ENCODE measurements around the gene KRT85. TPM values are rescaled to one million over a fixed set of nuclear protein-coding genes. Genes with fewer than 3 reads are reported as not detected.

KRT85 gene
- total RNA-seq, 2 experiments from 2014 or later = not detected

GRCh38 chr12:52327830-52328500, 39.3 kb downstream of the KRT85 start:
- POLR2A ChIA-PET = interaction anchor here (0.6 kb wide), 1 partner anchor 277 kb away, joined by 3 read pairs; the partner anchor contains the start of gene NR4A1
- Mint-ChIP-seq H3K4me3 (no peak overlapping the region), H3K27me3 (peaks cover 15% of the 10 kb centered on the region), H3K36me3 (no peaks in the 10 kb centered on the region), H3K27ac (no peak overlapping the region), H3K9me3 (no peaks in the 10 kb centered on the region), H3K4me1 (peaks cover 17% of the 10 kb centered on the region)
- no peak for ATAC-seq (ENCODE audit: low read depth)
- no peak for DNase-seq

GRCh38 chr12:52327052-52327829, 40.0 kb downstream of the KRT85 start:
- H3K27me3 Mint-ChIP-seq = peaks cover 20% of the 10 kb centered on the region
- POLR2A ChIA-PET = no interaction called here
- H3K27ac Mint-ChIP-seq = no peak overlapping the region
- no peaks in the 10 kb centered on the region for H3K36me3 Mint-ChIP-seq
- ATAC-seq (ENCODE audit: low read depth) (peak; percentile 96), DNase-seq (peak; percentile 61)
- peaks cover 17% of the 10 kb centered on the region for H3K4me1 Mint-ChIP-seq
- no peak overlapping the region for H3K4me3 Mint-ChIP-seq
- H3K9me3 Mint-ChIP-seq = no peaks in the 10 kb centered on the region

- peaks cover 28% of the 10 kb centered on the region for H3K27me3 Mint-ChIP-seq
- DNase-seq (peak; percentile 5), ATAC-seq (ENCODE audit: low read depth) (no peak)
- no peak overlapping the region for H3K4me3 Mint-ChIP-seq
- no peaks in the 10 kb centered on the region for H3K36me3 Mint-ChIP-seq
- H3K27ac Mint-ChIP-seq = no peak overlapping the region
- POLR2A ChIA-PET = no interaction called here
- H3K4me1 Mint-ChIP-seq = peaks cover 15% of the 10 kb centered on the region
- H3K9me3 Mint-ChIP-seq = no peaks in the 10 kb centered on the region
Observed at GRCh38 chr12:52324153-52324444, 43.2 kb downstream of the KRT85 start.

GRCh38 chr12:52323416-52324152, 43.7 kb downstream of the KRT85 start:
- Mint-ChIP-seq H3K27me3 (peaks cover 31% of the 10 kb centered on the region), H3K4me3 (no peak overlapping the region), H3K4me1 (peaks cover 13% of the 10 kb centered on the region), H3K9me3 (no peaks in the 10 kb centered on the region), H3K27ac (no peak overlapping the region), H3K36me3 (no peaks in the 10 kb centered on the region)
- POLR2A ChIA-PET = no interaction called here
- no peak for ATAC-seq (ENCODE audit: low read depth)
- peak; percentile 13 for DNase-seq

- H3K27me3 Mint-ChIP-seq = peaks cover 35% of the 10 kb centered on the region
Observed at GRCh38 chr12:52323001-52323400, 44.3 kb downstream of the KRT85 start.

GRCh38 chr12:52322069-52322468, 45.2 kb downstream of the KRT85 start:
- H3K27ac Mint-ChIP-seq = no peak overlapping the region
- H3K4me1 Mint-ChIP-seq = peaks cover 3% of the 10 kb centered on the region
- H3K27me3 Mint-ChIP-seq = peaks cover 35% of the 10 kb centered on the region
- DNase-seq = no peak
- no peak for ATAC-seq (ENCODE audit: low read depth)
- POLR2A ChIA-PET = no interaction called here
- no peak overlapping the region for H3K4me3 Mint-ChIP-seq
- H3K36me3 Mint-ChIP-seq = no peaks in the 10 kb centered on the region
- no peaks in the 10 kb centered on the region for H3K9me3 Mint-ChIP-seq

More at GRCh38 chr12:52323001-52323400, 44.3 kb downstream of the KRT85 start:
- POLR2A ChIA-PET = no interaction called here
- Mint-ChIP-seq H3K9me3 (no peaks in the 10 kb centered on the region), H3K4me1 (peaks cover 12% of the 10 kb centered on the region), H3K27ac (no peak overlapping the region), H3K4me3 (no peak overlapping the region), H3K36me3 (no peaks in the 10 kb centered on the region)
- DNase-seq (no peak), ATAC-seq (ENCODE audit: low read depth) (no peak)

GRCh38 chr12:52321418-52321817, 45.9 kb downstream of the KRT85 start:
- peaks cover 35% of the 10 kb centered on the region for H3K27me3 Mint-ChIP-seq
- no peaks in the 10 kb centered on the region for H3K36me3 Mint-ChIP-seq
- no peaks in the 10 kb centered on the region for H3K9me3 Mint-ChIP-seq
- no peaks in the 10 kb centered on the region for H3K4me1 Mint-ChIP-seq
- no peak overlapping the region for H3K27ac Mint-ChIP-seq
- ATAC-seq (ENCODE audit: low read depth) = no peak
- POLR2A ChIA-PET = no interaction called here
- H3K4me3 Mint-ChIP-seq = no peak overlapping the region
- peak; percentile 23 for DNase-seq

- H3K27ac Mint-ChIP-seq = no peak within 1 kb of the TSS
- DNase-seq = peak; percentile 15
- POLR2A ChIA-PET = no interaction called here
- H3K36me3 Mint-ChIP-seq = no peaks in the 10 kb centered on the region
- peaks cover 35% of the 10 kb centered on the region for H3K27me3 Mint-ChIP-seq
- ATAC-seq (ENCODE audit: low read depth) = no peak
- no peaks in the 10 kb centered on the region for H3K4me1 Mint-ChIP-seq
- no peaks in the 10 kb centered on the region for H3K9me3 Mint-ChIP-seq
- no peak within 1 kb of the TSS for H3K4me3 Mint-ChIP-seq
Observed at GRCh38 chr12:52320784-52321400, 46.4 kb downstream of the KRT85 start, which contains the start of gene KRT83. Gene KRT83, minus strand, starts transcription at chr12:52321398. Its CDS starts 63 bp downstream, at chr12:52321335.

GRCh38 chr12:52319097-52319496, 48.2 kb downstream of the KRT85 start:
- no peak overlapping the region for H3K27ac Mint-ChIP-seq
- ATAC-seq (ENCODE audit: low read depth) (peak; percentile 68), DNase-seq (peak; percentile 44)
- POLR2A ChIA-PET = interaction anchor here (0.9 kb wide), 1 partner anchor 28 kb away, joined by 3 read pairs; no protein-coding TSS in a partner anchor
- no peaks in the 10 kb centered on the region for H3K4me1 Mint-ChIP-seq
- no peaks in the 10 kb centered on the region for H3K9me3 Mint-ChIP-seq
- H3K36me3 Mint-ChIP-seq = no peaks in the 10 kb centered on the region
- peaks cover 28% of the 10 kb centered on the region for H3K27me3 Mint-ChIP-seq
- H3K4me3 Mint-ChIP-seq = no peak overlapping the region

- Mint-ChIP-seq H3K36me3 (no peaks in the 10 kb centered on the region), H3K4me3 (no peak overlapping the region), H3K27me3 (peaks cover 33% of the 10 kb centered on the region), H3K4me1 (no peaks in the 10 kb centered on the region), H3K9me3 (no peaks in the 10 kb centered on the region), H3K27ac (no peak overlapping the region)
- peak; percentile 10 for DNase-seq
- no peak for ATAC-seq (ENCODE audit: low read depth)
- POLR2A ChIA-PET = no interaction called here
Observed at GRCh38 chr12:52318241-52318990, 48.9 kb downstream of the KRT85 start.

- no peaks in the 10 kb centered on the region for H3K9me3 Mint-ChIP-seq
- no peaks in the 10 kb centered on the region for H3K36me3 Mint-ChIP-seq
- ATAC-seq (ENCODE audit: low read depth) = no peak
- POLR2A ChIA-PET = no interaction called here
- DNase-seq = no peak
- H3K4me1 Mint-ChIP-seq = no peaks in the 10 kb centered on the region
- no peak overlapping the region for H3K4me3 Mint-ChIP-seq
- peaks cover 34% of the 10 kb centered on the region for H3K27me3 Mint-ChIP-seq
- no peak overlapping the region for H3K27ac Mint-ChIP-seq
Observed at GRCh38 chr12:52317468-52318052, 49.7 kb downstream of the KRT85 start.

- ATAC-seq (ENCODE audit: low read depth) = no peak
- H3K9me3 Mint-ChIP-seq = no peaks in the 10 kb centered on the region
- DNase-seq = no peak
- no peak overlapping the region for H3K4me3 Mint-ChIP-seq
- POLR2A ChIA-PET = no interaction called here
- H3K36me3 Mint-ChIP-seq = no peaks in the 10 kb centered on the region
- no peaks in the 10 kb centered on the region for H3K4me1 Mint-ChIP-seq
- H3K27me3 Mint-ChIP-seq = peaks cover 35% of the 10 kb centered on the region
- H3K27ac Mint-ChIP-seq = no peak overlapping the region
Observed at GRCh38 chr12:52316701-52317100, 50.6 kb downstream of the KRT85 start.

Data from activated naive CD8-positive, alpha-beta T cell treated with anti-CD3 and anti-CD28 coated beads, Interleukin-2, amount 10 ng/mL, durations not matched to agents 7 days and 5 days (primary cell).